NOMO-1 treated with dmso at 0.1 percent for 144 hours (cell line): ENCODE results near the gene ARHGAP26.

Source experiments
- DNase-seq: peaks from one replicate; lab custom pipeline; 2025; ENCODE audit not compliant: unreplicated experiment; lab: John Stamatoyannopoulos, UW

The ARHGAP26 gene

DNA sequence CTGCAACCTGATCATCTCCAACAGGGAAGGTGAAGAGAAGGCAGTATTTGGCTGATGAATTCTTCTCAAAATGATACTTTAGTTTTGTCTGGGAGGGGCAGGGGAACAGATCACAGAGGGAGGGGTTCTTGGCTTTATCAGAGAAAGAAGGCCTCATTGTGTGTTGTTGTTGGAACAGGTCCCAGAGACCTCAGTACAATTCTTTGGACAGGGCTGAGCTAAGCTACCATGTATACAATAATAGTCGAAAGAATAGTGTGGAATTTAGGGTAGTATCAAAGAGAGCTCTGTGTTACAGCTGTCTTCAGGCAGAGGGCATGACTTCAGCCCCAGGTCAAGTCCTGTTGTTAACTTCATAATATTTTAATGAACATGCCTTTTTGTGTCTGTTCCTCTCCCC is 39.9 kb downstream of the ARHGAP26 start:
- no peak for DNase-seq

DNA sequence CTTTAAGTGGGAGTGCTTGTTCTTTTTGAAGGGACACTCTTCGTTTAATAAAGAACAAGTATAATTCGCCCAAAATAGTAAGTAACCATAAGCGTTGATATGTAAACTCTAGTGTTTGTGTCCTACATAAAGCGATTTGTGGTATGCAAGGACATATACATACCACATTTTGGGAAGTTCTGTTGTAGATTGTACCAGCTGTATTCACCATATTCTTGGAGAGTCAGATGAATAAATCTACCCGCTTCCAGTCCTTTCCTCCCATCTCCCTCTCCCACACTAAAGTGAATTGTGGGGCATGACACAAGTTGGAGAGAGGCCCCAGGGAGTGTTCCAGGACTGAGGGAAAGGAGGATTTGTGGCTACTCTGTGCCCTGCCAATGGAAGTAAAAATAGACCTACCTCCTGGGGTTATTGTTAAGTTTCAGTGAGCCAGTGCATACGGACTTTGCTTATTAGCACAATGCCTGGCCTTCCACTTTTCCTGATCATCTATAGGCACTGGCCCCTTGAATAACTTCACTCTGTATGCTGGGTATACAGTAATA is 40.6 kb downstream of the ARHGAP26 start:
- no peak for DNase-seq

DNA sequence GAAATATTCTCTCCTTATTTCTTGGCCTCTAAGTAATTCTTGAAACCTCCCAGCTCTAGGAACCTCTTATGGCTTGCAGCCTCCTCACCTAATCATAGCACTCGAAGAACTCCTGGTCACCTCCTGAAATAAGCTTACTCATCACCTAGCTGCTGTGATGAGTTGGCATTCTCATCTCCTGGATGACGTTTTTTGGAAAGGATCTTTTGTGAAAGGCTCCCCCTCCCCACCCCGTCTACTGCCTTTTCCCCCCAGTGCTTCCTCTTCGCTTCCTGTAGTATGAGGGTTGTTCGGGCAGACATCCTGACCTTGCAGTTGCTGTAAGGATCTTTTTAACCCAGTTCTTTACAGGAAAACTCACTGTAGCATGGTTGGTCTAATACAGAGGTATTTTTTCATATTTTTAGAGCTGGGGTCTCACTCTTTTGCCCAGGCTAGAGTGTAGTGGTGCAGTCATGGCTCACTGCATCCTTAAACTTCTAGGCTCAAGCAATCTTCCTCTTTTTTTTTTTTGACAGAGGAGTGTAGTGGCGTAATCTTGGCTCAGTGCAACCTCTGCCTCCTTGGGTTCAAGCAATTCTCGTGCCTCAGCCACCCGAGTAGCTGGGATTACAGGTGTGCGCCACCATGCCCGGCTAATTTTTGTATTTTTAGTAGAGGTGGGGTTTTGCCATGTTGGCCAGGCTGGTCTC is 41.8 kb downstream of the ARHGAP26 start:
- peak; percentile 19 for DNase-seq

DNA sequence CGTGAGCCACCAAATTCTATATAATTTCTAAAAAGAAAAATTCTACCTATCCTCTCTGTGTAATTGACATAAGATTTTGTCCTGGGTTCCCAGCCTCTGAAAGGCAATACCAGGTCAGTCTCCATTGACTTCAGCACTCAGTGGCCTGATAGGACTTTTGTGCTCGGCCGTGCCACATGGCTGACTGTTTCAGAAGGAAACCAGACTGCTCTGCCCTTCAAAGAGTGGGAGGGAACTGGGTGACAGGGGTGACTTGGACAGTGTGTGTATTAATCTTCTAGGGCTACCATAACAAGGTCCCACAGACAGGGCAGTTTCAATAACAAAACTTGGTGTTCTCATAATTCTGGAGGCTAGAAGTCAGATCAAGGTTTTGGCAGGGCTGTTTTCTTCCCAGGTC is 43.0 kb downstream of the ARHGAP26 start:
- no peak for DNase-seq

DNA sequence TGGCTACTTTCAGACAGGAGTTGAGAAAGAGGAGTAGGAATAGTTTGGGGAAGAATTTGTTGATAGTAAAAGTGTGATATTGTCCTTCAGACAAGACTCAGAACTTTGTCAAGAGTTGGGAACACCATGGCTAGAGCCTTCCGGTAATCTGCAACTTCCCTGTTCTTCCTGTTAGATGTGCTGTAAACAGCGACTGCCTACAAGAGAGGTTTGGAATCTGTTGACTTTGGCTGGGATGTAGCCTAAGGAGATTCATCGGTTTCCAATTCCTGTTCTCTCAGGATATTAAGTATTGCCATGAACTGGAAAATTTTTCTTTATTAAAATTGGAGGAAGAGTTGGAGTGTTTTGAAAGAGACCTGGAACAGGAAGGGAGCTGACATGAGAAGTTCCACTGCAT is 43.9 kb downstream of the ARHGAP26 start:
- no peak for DNase-seq

DNA sequence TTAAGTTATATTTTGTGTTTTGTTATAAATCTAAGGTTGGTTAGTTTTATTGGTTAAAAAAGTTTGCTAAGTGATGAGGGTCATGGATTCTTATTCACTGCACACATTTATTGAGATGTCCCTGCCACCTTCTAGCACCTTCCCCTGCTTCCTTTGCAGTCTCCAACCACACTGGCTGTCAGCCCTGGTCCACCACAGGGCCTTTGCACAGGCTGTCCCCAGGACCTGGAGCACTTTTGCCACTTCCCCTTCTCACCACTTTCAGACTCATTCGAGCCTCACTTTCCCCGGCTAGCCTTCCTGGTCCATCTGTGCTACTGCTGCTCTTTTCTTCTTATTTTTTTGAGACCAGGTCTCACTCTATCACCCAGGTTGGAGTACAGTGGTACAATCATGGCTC is 45.3 kb downstream of the ARHGAP26 start:
- no peak for DNase-seq

DNA sequence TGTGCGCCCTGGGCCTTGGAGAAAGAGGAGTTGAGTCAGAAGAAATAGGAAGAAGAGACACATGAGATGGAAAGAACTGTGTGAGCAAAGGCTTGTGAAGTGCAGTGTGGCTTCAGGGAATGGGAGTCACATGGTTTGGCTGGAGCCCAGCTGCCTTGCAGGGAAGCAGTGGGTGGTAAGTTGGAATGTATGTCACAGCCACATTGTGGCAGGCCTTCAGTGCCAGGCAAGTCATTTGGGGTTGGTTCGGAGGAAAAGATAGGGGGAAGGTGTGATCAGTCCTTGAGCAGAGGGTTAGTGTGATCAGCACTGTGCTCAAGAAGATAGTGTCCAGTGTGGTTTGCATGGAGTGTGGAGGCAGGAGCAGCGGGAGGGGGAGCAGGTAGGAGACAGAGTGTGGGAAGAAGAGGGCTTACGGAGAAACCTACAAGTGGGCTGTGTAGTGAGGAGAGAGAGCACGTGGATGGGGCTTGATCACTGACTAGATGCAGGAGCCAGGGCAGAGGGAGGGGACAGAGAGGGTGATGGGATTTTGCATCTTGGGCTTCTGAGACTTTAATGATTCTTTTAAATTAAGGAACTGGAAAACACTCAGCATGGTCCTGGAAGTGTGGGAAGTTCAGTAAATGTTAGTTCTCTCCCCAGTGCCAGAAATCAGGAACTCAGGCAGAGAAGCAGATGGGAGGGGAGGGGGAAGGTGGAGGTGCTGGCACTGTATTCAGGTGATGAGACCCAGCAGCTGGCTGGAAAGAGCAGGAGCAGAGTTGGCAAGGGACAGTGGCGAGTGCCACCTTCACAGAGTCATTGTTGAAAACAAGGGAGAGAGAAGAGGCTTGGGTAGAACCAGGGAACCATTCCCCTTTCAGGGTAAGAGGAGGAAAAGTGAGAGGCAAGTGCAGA is 46.6 kb downstream of the ARHGAP26 start:
- DNase-seq, result no peak

DNA sequence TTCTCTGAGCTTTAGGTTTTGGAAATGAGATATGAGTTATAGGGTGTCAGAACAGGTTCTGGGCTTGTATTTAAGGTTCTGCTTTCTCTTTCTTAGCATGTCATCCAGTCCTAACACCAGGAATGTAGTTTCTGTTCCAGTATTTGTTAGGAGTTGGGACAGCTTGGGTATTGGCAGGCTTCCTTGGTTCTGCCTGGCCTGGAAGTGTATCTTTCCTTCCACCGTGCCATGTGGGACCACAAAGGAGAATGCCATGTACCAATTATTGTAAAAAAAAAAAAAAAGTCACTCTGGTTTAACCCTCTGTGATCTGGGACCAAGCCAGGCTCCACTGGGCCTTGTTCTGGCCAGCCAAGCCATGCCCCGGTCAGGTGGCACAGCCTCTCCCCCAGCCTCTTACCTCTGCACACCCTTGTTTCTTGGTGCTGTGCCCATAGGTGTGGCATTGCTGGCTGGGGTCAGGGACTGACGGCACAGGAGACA is 47.8 kb downstream of the ARHGAP26 start:
- DNase-seq, result no peak

DNA sequence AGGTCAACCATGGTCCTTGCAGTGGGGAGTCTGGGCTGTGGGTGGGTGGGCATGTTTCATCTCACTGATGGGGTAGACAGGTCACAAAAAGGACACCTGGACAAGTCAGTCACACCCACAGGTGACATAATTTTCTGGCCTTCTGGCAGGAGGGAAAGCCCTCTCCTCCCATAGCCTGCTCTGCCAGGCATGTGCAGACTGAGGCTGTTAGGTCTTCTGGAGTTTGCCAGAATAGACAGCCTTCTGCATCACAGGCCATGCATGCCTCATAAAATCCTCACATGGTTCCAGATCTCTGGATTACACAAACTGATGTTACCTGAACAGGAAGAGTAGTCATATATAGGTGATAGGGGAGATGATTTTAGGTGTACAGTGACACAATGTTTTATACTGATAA is 49.1 kb downstream of the ARHGAP26 start:
- DNase-seq, result no peak

DNA sequence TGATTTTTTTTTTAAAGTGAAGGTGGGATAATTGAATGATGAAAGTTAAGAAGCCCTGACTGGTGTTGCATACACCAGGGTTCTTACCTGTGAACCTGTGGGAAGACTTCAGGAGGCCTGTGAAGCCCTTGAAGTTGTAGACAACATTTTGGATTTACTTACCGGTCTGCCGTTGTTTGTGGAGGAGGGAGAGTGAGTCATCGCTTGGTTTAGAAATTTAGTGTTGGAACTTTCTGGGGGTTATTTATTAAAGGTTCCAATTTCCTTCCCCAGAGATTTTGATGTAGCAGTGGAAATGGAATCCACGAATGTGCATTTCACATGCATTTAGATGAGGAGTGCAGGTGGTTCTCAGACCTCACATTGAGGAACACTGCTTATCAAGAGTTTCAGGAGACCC is 49.6 kb downstream of the ARHGAP26 start:
- no peak for DNase-seq

DNA sequence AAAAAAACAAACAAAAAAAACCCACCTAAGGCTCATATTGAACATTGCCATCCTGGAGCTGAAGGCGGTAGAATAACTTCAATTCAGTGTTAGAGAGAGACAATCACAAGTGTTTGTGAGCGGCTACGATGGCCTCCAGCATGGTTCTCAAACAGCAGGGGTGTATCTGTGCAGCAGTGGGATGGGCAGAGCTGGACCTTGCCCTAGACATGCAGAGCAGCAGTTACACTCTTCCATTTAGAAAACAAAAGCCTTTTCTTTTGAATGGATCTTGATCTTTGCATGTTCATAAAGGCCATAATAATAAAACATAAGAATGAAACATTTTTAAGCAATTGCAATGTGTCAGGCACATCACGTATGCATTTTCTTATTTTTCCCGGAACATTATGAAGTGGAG is 50.3 kb downstream of the ARHGAP26 start:
- DNase-seq, result no peak

DNA sequence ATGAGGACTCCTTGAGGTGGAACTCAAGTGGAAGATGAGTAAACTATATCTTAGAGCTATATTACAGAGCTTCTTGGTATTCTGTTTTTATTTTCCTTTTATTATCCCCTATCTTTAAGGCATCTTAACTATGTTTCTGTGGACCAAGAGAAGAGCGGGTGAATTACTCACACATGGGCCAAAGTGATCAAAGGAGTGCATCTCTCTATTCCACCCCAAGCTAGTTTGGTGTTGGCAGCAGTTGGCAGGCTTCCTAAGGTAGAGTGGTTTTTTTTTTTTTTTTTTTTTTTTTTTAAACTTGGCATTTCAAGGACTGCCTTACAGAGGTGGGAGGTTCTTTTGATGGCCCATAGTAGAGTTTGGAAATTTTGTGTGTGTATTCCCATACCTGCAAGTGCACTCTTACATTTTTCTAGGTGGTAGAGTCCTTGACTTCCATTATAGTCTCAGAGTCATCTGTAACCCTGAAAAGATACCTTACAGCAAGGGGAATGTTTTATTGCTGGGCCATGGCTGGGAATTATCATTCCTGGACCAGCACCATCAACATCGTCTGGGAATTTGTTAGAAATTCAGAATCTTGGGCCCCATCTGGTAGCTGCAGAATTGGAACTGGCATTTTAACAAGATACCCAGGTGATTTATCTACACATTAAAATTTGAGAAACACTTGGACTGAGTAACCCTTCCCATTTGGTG is 51.0 kb downstream of the ARHGAP26 start:
- DNase-seq, result no peak

DNA sequence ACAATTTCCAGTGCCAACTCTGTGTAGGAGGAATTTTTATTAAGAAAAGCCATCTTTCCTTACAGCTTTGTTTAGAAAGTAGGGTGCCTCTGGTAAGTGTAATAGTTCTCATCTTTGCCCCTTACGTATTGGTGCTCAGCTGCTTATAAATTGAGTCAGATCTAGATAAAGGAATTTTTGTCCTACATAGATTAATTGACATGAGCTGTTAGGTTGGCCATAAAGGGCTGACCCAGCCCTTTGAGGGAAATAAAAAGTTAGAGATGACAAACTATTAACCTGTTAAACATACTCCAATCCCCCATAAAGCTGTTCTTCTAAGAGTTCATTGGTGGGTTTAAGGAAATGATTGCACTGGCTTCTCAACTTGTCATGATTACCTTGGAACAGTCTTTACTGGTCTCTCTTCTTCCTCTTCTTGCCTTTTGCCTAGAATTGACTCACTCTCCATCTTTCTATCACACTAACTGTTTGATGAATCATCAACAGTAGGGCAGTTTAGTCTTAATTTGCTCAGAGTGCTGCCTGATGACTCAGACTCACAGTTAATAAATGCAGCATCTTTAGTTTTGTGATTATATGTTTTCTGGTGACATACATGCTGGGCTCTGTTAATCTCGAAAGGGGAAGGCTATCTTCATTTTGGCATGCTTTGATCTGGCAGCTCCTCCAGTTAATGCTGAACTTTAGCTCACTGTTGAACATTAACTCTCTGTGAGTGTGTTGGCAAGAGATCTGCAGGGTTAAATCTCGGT is 51.7 kb downstream of the ARHGAP26 start:
- DNase-seq, result peak; percentile 91

DNA sequence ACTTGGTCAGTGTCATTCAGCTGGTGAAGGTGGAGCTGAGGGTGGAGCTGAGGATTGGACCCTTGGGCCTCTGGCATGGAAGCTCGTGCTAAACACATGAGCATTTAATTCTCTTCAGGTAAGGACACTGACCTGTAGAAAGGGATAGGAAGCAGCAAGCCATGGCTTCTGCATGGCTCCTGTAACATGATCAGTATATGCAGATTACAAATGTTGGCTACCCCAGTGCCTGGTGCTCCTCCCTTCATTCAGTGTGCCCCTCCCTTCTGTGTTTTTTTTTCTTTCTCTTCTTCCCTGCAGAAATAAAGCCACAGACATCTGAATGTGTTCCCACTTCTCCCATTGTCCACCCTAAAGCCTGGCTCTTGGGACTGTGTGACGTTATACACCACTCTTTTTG is 52.9 kb downstream of the ARHGAP26 start:
- no peak for DNase-seq

DNA sequence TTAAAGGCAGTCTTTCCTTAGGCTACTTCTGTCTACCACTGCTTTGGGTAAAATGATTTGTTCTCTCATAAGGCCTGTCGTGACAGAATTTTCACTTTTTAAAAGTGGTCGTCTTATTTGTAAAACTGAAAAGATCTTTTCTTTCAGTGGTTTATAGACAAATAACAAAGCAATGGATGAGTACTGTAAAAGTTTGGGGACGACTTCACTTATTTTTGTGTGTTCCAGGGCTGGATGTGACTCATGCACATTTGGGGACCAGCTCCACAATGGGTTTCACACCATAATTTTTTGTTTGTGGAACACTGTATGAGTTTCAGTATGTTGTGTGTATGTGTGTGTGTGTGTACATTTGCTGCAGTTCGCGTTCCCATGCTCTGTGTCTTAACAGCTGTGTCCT is 53.6 kb downstream of the ARHGAP26 start:
- no peak for DNase-seq

DNA sequence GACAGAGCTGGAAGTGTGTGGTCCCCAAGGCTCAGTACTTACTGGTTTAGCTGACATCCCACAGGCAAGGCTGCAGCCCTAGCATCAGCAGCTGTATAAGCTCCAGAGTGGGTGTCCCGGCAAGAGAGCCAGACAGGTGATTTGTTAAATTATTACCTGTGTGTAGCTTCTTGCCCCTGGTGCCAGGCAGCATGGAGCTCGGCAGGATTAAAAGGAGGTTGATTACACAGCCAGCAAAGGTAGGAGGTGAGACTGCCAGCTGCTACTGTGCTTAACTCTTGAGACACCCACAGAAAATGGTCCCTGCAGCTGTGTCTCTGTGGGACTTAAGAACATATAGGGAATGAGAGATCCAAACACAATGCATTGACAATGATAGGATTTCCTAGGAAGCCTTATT is 54.2 kb downstream of the ARHGAP26 start:
- DNase-seq, result no peak

DNA sequence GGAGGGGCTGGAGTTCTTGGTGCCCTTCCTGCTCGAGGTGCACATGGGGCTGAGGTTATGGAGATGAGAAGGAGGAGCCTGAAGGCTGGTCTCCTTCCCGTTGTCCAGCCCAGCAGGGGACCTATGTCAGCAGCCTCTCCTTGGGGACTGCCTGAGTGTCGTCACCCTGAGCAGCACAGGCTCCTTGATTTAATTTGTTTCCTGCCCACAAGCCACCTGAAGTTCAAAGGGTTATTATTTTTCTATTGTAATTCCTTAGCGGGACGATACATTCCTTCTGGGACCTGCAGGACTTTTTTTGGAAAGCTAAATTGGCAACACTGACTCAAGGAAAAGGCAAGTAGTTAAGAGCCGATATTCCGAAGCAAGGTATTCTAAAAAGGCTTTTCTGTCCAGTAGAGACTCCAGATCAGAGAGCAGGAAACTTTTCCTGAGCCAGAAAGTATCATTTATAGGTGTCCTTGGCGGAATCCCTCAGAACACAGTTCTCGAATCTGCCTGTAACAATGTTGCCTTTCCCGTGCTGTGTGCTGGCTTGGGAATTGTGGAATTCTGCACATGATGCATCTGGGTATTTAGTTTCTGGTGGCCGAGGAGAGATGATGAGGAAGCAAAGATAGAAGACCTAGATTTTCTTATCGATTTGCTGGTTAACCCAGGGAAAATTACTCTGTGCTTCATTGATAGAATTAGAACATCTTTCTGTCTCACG is 55.4 kb downstream of the ARHGAP26 start:
- no peak for DNase-seq

DNA sequence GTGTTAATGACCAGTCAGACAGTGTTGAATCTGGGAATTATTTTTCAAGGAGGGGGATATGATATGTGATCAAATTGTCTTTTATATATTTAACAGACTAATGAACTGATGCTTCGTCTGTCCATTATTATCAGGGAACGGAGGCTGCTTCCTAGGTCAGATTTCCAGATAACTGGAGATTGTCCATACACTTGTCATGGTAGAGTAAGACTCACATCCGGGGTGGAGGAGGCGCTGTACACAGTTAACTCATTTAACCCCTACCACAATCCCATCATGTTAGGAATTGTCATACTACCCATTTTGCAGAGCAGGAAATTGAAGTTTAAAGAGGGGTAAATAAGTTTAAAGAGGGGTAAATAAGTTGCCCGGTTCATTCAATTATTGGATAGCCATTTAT is 55.9 kb downstream of the ARHGAP26 start:
- no peak for DNase-seq

DNA sequence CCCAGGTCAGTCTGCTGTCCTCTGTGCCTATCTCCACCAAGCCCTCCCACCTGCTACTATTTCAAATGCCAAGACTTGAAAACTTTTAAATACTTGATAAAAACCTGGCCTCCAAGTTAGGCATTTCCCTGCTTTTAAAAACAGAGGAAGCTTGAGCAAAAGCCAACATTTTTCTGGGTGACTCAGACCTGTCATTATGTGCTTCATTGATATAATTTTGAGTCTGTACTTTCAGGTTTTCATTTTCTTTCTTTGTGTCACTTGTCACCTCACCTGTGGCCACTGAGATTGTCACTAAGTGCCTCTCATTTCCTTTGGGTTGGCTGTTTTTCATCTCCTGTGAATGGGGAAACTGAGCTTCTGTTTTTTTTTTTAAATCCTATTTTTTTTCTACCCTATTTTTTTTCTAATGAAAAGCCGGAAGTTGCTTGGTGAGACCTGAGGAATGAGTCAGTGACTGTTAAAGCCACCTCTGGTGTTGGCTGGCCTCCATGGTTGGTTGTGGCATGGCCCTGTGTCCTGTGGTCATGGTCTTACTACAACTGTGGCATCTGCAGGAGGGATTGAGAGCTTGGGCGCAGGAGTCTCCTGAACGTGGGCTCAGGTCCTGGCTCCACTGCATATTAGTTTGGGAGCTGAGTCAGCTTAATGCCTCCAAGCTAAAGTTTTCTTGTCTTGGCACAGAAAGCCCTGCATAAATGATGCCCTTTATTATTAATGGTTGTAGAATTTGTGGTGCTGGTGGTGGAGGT is 56.7 kb downstream of the ARHGAP26 start:
- DNase-seq, result peak; percentile 51
